Mesendoderm (in vitro differentiated cells): ENCODE data around the gene CXCL11. TPM values are rescaled to one million over a fixed set of nuclear protein-coding genes. Genes with fewer than 3 reads are reported as not detected.
A peak's percentile ranks its signal among the peaks of the same experiment; 100 is the strongest.

Experiments used
- DNase-seq: peaks from one replicate; pipeline ENCODE4 v3.0.0; 2013
- H2AK5ac ChIP-seq: 2 replicates; pipeline ENCODE4 v1.6.1; 2013; ENCODE audit warnings: low read length, inconsistent platforms
- H2BK120ac ChIP-seq: 2 replicates; pipeline ENCODE4 v1.6.1; 2013; ENCODE audit warnings: low read depth, mild to moderate bottlenecking, low read length, moderate library complexity, mixed read lengths
- H2BK15ac ChIP-seq: replicated peaks from 2 replicates; pipeline ENCODE4 v1.6.1; 2013; ENCODE audit warnings: low read depth, mild to moderate bottlenecking, moderate library complexity
- H2BK5ac ChIP-seq: 2 replicates; pipeline ENCODE4 v1.6.1; 2013; ENCODE audit warnings: low read length, inconsistent platforms
- H3K18ac ChIP-seq: 2 replicates; pipeline ENCODE4 v1.6.1; 2013; ENCODE audit warnings: mild to moderate bottlenecking, low read length, mixed read lengths
- H3K23ac ChIP-seq: one replicate; pipeline ENCODE4 v1.6.1; 2013; ENCODE audit warnings: low read length
- H3K27ac ChIP-seq: 2 replicates; pipeline ENCODE4 v1.5.1; 2013; ENCODE audit warnings: low read depth, mild to moderate bottlenecking, inconsistent platforms, low read length, moderate library complexity
- H3K27me3 ChIP-seq: 2 replicates; pipeline ENCODE4 v1.6.1; 2013; ENCODE audit warnings: low read length, control low read depth, mild to moderate bottlenecking, inconsistent platforms; ENCODE audit not compliant: insufficient read depth, poor library complexity
- H3K36me3 ChIP-seq: 2 replicates; pipeline ENCODE4 v1.6.1; 2013; ENCODE audit warnings: low read length, inconsistent platforms; ENCODE audit not compliant: control insufficient read depth, insufficient read depth
- H3K4ac ChIP-seq: one replicate; pipeline ENCODE4 v1.6.1; 2013; ENCODE audit warnings: low read depth, mild to moderate bottlenecking, low read length, moderate library complexity
- H3K4me1 ChIP-seq: 2 replicates; pipeline ENCODE4 v1.6.1; 2013; ENCODE audit warnings: low read depth, low read length, inconsistent platforms; ENCODE audit not compliant: control insufficient read depth
- H3K4me2 ChIP-seq: 2 replicates; pipeline ENCODE4 v1.6.1; 2013; ENCODE audit warnings: low read length
- H3K4me3 ChIP-seq: 2 replicates; pipeline ENCODE4 v1.5.1; 2013; ENCODE audit warnings: mild to moderate bottlenecking, low read length
- H3K56ac ChIP-seq: one replicate; pipeline ENCODE4 v1.6.1; 2013; ENCODE audit warnings: low read length
- H3K79me1 ChIP-seq: 2 replicates; pipeline ENCODE4 v1.6.1; 2013; ENCODE audit warnings: low read length, inconsistent platforms
- H3K79me2 ChIP-seq: 2 replicates; pipeline ENCODE4 v1.6.1; 2013; ENCODE audit warnings: mild to moderate bottlenecking, low read length; ENCODE audit not compliant: control insufficient read depth, insufficient read depth
- H3K9ac ChIP-seq: 2 replicates; pipeline ENCODE4 v1.6.1; 2013; ENCODE audit warnings: low read length, inconsistent platforms
- H4K5ac ChIP-seq: one replicate; pipeline ENCODE4 v1.6.1; 2013; ENCODE audit warnings: low read length
- H4K8ac ChIP-seq: one replicate; pipeline ENCODE4 v1.6.1; 2013; ENCODE audit warnings: low read depth, mild to moderate bottlenecking, control low read depth, low read length, moderate library complexity
- WGBS: extraction: QIAGEN DNeasy Blood & Tissue Kit; methylation state at CpG from one replicate; pipeline ENCODE4 v1.1.7; 2013; ENCODE audit warnings: low lambda C conversion rate, missing lambda C conversion rate; ENCODE audit not compliant: insufficient coverage; ENCODE audit errors: extremely low coverage; 5-methylcytosine and 5-hydroxymethylcytosine counted together
- polyA plus RNA-seq, 2 experiments: library from polyadenylated mRNA; stranded (reverse); fragments of 200-250 nt; gene quantifications; one replicate each; pipeline ENCODE4 v1.2.3, GENCODE V29; 2013

The CXCL11 gene
- 0.10 TPM for polyA plus RNA-seq (2013, experiment 1 of 2)
- polyA plus RNA-seq (2013, experiment 2 of 2) = 0.07 TPM

- Histone ChIP-seq H2BK120ac (no peak within 1 kb of the TSS), H3K18ac (no peak within 1 kb of the TSS), H4K8ac (no peak within 1 kb of the TSS), H3K79me1 (no peaks in the 10 kb centered on the region), H3K23ac (no peak within 1 kb of the TSS), H3K4me2 (no peak within 1 kb of the TSS), H3K27ac (no peak within 1 kb of the TSS), H3K4ac (no peak within 1 kb of the TSS), H4K5ac (no peak within 1 kb of the TSS), H3K4me3 (no peak within 1 kb of the TSS), H3K27me3 (no peaks in the 10 kb centered on the region), H3K4me1 (no peaks in the 10 kb centered on the region), H3K9ac (no peak within 1 kb of the TSS), H2BK15ac (no peak within 1 kb of the TSS), H2BK5ac (no peak within 1 kb of the TSS), H2AK5ac (no peak within 1 kb of the TSS), H3K56ac (no peak within 1 kb of the TSS), H3K79me2 (no peaks in the 10 kb centered on the region), H3K36me3 (no peaks in the 10 kb centered on the region)
- no CpG with 5 or more reads among the region's 2 CpGs for WGBS
- DNase-seq = no peak
These were observed at the start of gene CXCL11 for GRCh38 chr4:76035799-76036380. Gene CXCL11 (minus strand): TSS chr4:76036070. CDS start chr4:76035987, 83 bp downstream.

GRCh38 chr4:76084542-76084941, 48.7 kb upstream of the CXCL11 start:
- no CpG with 5 or more reads among the region's 1 CpG for WGBS
- Histone ChIP-seq H3K9ac (no peak overlapping the region), H2BK15ac (no peak overlapping the region), H3K79me1 (no peaks in the 10 kb centered on the region), H2BK120ac (no peak overlapping the region), H3K4me3 (no peak overlapping the region), H3K79me2 (no peaks in the 10 kb centered on the region), H3K36me3 (no peaks in the 10 kb centered on the region), H3K4me1 (no peaks in the 10 kb centered on the region), H3K27me3 (no peaks in the 10 kb centered on the region), H3K27ac (no peak overlapping the region), H4K5ac (no peak overlapping the region), H3K18ac (no peak overlapping the region), H2BK5ac (no peak overlapping the region), H2AK5ac (no peak overlapping the region), H3K4me2 (no peak overlapping the region), H4K8ac (no peak overlapping the region), H3K56ac (no peak overlapping the region), H3K4ac (no peak overlapping the region), H3K23ac (peak overlapping the region; percentile 53)
- DNase-seq = no peak

- no peak overlapping the region for H3K23ac ChIP-seq
- H4K8ac ChIP-seq = no peak overlapping the region
- no peaks in the 10 kb centered on the region for H3K27me3 ChIP-seq
- H3K4ac ChIP-seq = no peak overlapping the region
- no peak for DNase-seq
- H3K79me1 ChIP-seq = no peaks in the 10 kb centered on the region
- WGBS = no CpG with 5 or more reads among the region's 3 CpGs
- no peaks in the 10 kb centered on the region for H3K36me3 ChIP-seq
- H3K4me3 ChIP-seq = no peak overlapping the region
- no peak overlapping the region for H3K27ac ChIP-seq
- no peak overlapping the region for H2BK5ac ChIP-seq
- no peak overlapping the region for H3K9ac ChIP-seq
- no peak overlapping the region for H4K5ac ChIP-seq
- no peak overlapping the region for H2BK120ac ChIP-seq
- no peak overlapping the region for H3K18ac ChIP-seq
- no peak overlapping the region for H3K56ac ChIP-seq
- H2BK15ac ChIP-seq = no peak overlapping the region
- no peaks in the 10 kb centered on the region for H3K4me1 ChIP-seq
- no peaks in the 10 kb centered on the region for H3K79me2 ChIP-seq
- H3K4me2 ChIP-seq = no peak overlapping the region
- H2AK5ac ChIP-seq = no peak overlapping the region
These were observed 47.6 kb upstream of the CXCL11 start for GRCh38 chr4:76083386-76083988.

GRCh38 chr4:76078033-76078613, 42.3 kb upstream of the CXCL11 start:
- no peak overlapping the region for H4K8ac ChIP-seq
- no peak overlapping the region for H3K23ac ChIP-seq
- DNase-seq = no peak
- no peak overlapping the region for H2BK15ac ChIP-seq
- H3K27ac ChIP-seq = no peak overlapping the region
- no peak overlapping the region for H2BK5ac ChIP-seq
- no peaks in the 10 kb centered on the region for H3K79me1 ChIP-seq
- no peak overlapping the region for H3K4me2 ChIP-seq
- no peak overlapping the region for H4K5ac ChIP-seq
- no peak overlapping the region for H2AK5ac ChIP-seq
- no peak overlapping the region for H3K9ac ChIP-seq
- no peaks in the 10 kb centered on the region for H3K27me3 ChIP-seq
- no peak overlapping the region for H3K18ac ChIP-seq
- no peak overlapping the region for H3K56ac ChIP-seq
- no CpG with 5 or more reads among the region's 4 CpGs for WGBS
- no peaks in the 10 kb centered on the region for H3K4me1 ChIP-seq
- no peak overlapping the region for H3K4ac ChIP-seq
- H3K79me2 ChIP-seq = no peaks in the 10 kb centered on the region
- no peak overlapping the region for H3K4me3 ChIP-seq
- no peaks in the 10 kb centered on the region for H3K36me3 ChIP-seq
- no peak overlapping the region for H2BK120ac ChIP-seq

- Histone ChIP-seq H3K4me2 (no peak overlapping the region), H3K56ac (no peak overlapping the region), H3K79me2 (no peaks in the 10 kb centered on the region), H2BK5ac (no peak overlapping the region), H4K8ac (no peak overlapping the region), H2AK5ac (no peak overlapping the region), H3K23ac (no peak overlapping the region), H4K5ac (no peak overlapping the region), H3K4me1 (no peaks in the 10 kb centered on the region), H3K79me1 (no peaks in the 10 kb centered on the region), H2BK15ac (no peak overlapping the region), H2BK120ac (no peak overlapping the region), H3K27ac (no peak overlapping the region), H3K4ac (no peak overlapping the region), H3K36me3 (no peaks in the 10 kb centered on the region), H3K9ac (no peak overlapping the region), H3K27me3 (no peaks in the 10 kb centered on the region), H3K18ac (no peak overlapping the region), H3K4me3 (no peak overlapping the region)
- no peak for DNase-seq
- WGBS = no CpG with 5 or more reads among the region's 4 CpGs
These were observed 39.2 kb upstream of the CXCL11 start for GRCh38 chr4:76074993-76075600.
